Breast epithelium (tissue), 4 donors: Measurements from ENCODE around the gene DXO. TPM values are rescaled to one million over a fixed set of nuclear protein-coding genes. Genes with fewer than 3 reads are reported as not detected.
"Not testable (repeated sequence)": the region's sequence is repeated elsewhere in the genome, so short reads cannot be mapped to it uniquely, and the experiment has no call there.

Experiments
- DNase-seq, 2 donors: peaks; one replicate each; pipeline ENCODE4 v3.0.0-alpha.2; 2019; ENCODE audit warnings: low spot score in 2 of 2
- H3K27ac ChIP-seq, 2 donors: fragments of 200-600 bp; sonication (generic) in 1 of 2; one replicate each; pipeline ENCODE4 v1.5.1; 2016 to 2019; ENCODE audit warnings: mild to moderate bottlenecking in 1 of 2
- H3K27me3 ChIP-seq, 2 donors: fragments of 200-600 bp; sonication (generic) in 1 of 2; one replicate each; pipeline versions ENCODE4 v1.5.1 to v1.6.0; 2017 to 2019; ENCODE audit warnings: control low read depth in 1 of 2, mild to moderate bottlenecking in 1 of 2
- H3K36me3 ChIP-seq: fragments of 200-600 bp; one replicate; pipeline ENCODE4 v1.5.1; 2019
- H3K4me1 ChIP-seq, 2 donors: fragments of 200-600 bp; sonication (generic); one replicate each; pipeline ENCODE4 v1.5.1; 2016 to 2019; ENCODE audit warnings: control low read depth in 1 of 2
- H3K4me3 ChIP-seq, 3 donors: fragments of 200-600 bp; sonication (generic); 1 replicate in 2 of 3; 2 replicates in 1 of 3; pipeline ENCODE4 v1.5.1; 2016 to 2019; ENCODE audit warnings: mild to moderate bottlenecking in 3 of 3, moderate library complexity in 2 of 3
- H3K9me3 ChIP-seq, 2 donors: fragments of 200-600 bp; sonication (generic) in 1 of 2; one replicate each; pipeline ENCODE4 v1.5.1; 2016 to 2019; ENCODE audit warnings: control low read depth in 1 of 2
- CTCF ChIP-seq, 3 donors: fragments of 450-650 bp; IDR thresholded peaks; one replicate each; pipeline ENCODE4 v1.5.1; 2016 to 2017; ENCODE audit warnings: antibody characterized with exemption in 3 of 3, mild to moderate bottlenecking in 3 of 3, moderate library complexity in 3 of 3
- POLR2A ChIP-seq: fragments of 450-650 bp; IDR thresholded peaks from one replicate; pipeline ENCODE4 v1.6.1; 2016; ENCODE audit warnings: antibody characterized with exemption, mild to moderate bottlenecking, moderate library complexity
- POLR2AphosphoS5 ChIP-seq, 3 donors: sonication (generic); formaldehyde crosslinking; IDR thresholded peaks; one replicate each; pipeline ENCODE4 v1.6.1; 2017; ENCODE audit warnings: antibody characterized with exemption in 3 of 3
- intact Hi-C: fragments of 100-400 bp; cut with DNase I; formaldehyde crosslinking; loops from one replicate; pipeline ENCODE4 v1.15.1; 2023; ENCODE audit warnings: low total_unique reads
- total RNA-seq, 3 donors: library from RNA; depleted of rRNA; stranded (reverse); fragments of >200 nt; gene quantifications; one replicate each; pipeline ENCODE4 v1.1.0, GENCODE V29; 2016

Gene DXO
- total RNA-seq, 3 donors from 2014 or later = 12.0 to 28.4 (median 22.0) TPM

GRCh38 chr6:31935021-31935420 is 36.9 kb downstream of the DXO start:
- DNase-seq = no peak
- Histone ChIP-seq H3K36me3 (no peaks in the 10 kb centered on the region), H3K27ac (no peak overlapping the region), H3K4me1 (no peaks in the 10 kb centered on the region), H3K4me3 (no peak overlapping the region), H3K9me3 (no peaks in the 10 kb centered on the region), H3K27me3 (no peaks in the 10 kb centered on the region)
- intact Hi-C loops = no loop called here
- no peak for TF ChIP-seq CTCF (IDR thresholded peaks at IDR 0.05)
- TF ChIP-seq POLR2AphosphoS5 (IDR thresholded peaks at IDR 0.05) = no peak
- TF ChIP-seq POLR2A = no peak

DNA sequence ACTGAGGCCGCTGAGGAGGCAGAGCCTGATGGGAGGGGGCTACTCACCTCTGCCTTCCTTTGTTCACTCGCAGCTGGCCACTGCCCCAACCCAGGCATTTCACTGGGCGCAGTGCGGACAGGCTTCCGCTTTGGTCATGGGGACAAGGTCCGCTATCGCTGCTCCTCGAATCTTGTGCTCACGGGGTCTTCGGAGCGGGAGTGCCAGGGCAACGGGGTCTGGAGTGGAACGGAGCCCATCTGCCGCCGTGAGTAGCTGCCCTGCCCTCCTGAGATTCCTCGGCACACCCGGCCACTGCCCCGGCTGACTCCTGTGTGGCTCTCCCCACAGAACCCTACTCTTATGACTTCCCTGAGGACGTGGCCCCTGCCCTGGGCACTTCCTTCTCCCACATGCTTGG is 38.4 kb downstream of the DXO start:
- no peaks in the 10 kb centered on the region for H3K27me3 ChIP-seq
- no peaks in the 10 kb centered on the region for H3K36me3 ChIP-seq
- no peaks in the 10 kb centered on the region for H3K9me3 ChIP-seq
- no peaks in the 10 kb centered on the region for H3K4me1 ChIP-seq
- H3K4me3 ChIP-seq = no peak overlapping the region
- no peak for DNase-seq
- TF ChIP-seq CTCF (IDR thresholded peaks at IDR 0.05) (no peak), POLR2AphosphoS5 (IDR thresholded peaks at IDR 0.05) (no peak), POLR2A (no peak)
- intact Hi-C loops = no loop called here
- H3K27ac ChIP-seq = no peak overlapping the region

- H3K36me3 ChIP-seq, H3K4me3 ChIP-seq, intact Hi-C loops, DNase-seq, H3K27me3 ChIP-seq, H3K4me1 ChIP-seq, H3K27ac ChIP-seq, H3K9me3 ChIP-seq: not testable (repeated sequence)
These were observed 39.8 kb downstream of the DXO start for GRCh38 chr6:31932137-31932536.

GRCh38 chr6:31930962-31931361 is 41.0 kb downstream of the DXO start:
- no peak overlapping the region for H3K27ac ChIP-seq
- DNase-seq = no peak
- no peaks in the 10 kb centered on the region for H3K36me3 ChIP-seq
- TF ChIP-seq POLR2A (no peak), POLR2AphosphoS5 (IDR thresholded peaks at IDR 0.05) (no peak), CTCF (IDR thresholded peaks at IDR 0.05) (no peak)
- intact Hi-C loops = no loop called here
- no peaks in the 10 kb centered on the region for H3K27me3 ChIP-seq
- H3K9me3 ChIP-seq = no peaks in the 10 kb centered on the region
- no peaks in the 10 kb centered on the region for H3K4me1 ChIP-seq
- H3K4me3 ChIP-seq = no peak overlapping the region

DNA sequence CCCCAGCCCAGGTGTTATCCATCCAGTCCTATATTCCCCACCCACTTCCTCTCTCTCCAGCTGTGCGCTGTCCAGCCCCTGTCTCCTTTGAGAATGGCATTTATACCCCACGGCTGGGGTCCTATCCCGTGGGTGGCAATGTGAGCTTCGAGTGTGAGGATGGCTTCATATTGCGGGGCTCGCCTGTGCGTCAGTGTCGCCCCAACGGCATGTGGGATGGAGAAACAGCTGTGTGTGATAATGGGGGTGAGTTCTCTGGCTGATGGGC is 43.3 kb downstream of the DXO start:
- Histone ChIP-seq H3K4me1 (no peaks in the 10 kb centered on the region), H3K9me3 (no peaks in the 10 kb centered on the region), H3K4me3 (peak overlapping the region in 1 of 3 donors; percentile 54), H3K27me3 (no peaks in the 10 kb centered on the region), H3K36me3 (no peaks in the 10 kb centered on the region), H3K27ac (no peak overlapping the region)
- no peak for DNase-seq
- TF ChIP-seq POLR2AphosphoS5 (IDR thresholded peaks at IDR 0.05) (no peak), CTCF (IDR thresholded peaks at IDR 0.05) (no peak), POLR2A (no peak)
- intact Hi-C loops = no loop called here
